ENCODE measurements around the gene MRPL17. TPM values are rescaled to one million over a fixed set of nuclear protein-coding genes. Genes with fewer than 3 reads are reported as not detected.
"Not testable (repeated sequence)": the region's sequence is repeated elsewhere in the genome, so short reads cannot be mapped to it uniquely, and the experiment has no call there.

Gene MRPL17
- total RNA-seq, 1 experiment from 2014 or later, result 75.0 TPM

GRCh38 chr11:6692128-6692527, 9.0 kb upstream of the MRPL17 start:
- DNase-seq (ENCODE audit: low read depth, low spot score) (no peak), ATAC-seq (no peak)
- no peaks in the 10 kb centered on the region for H3K79me2 ChIP-seq (ENCODE audit: insufficient read depth, low read length)
- no TSS peak for BruUV-seq (replicated peaks)
- H4K20me1 ChIP-seq (ENCODE audit: insufficient read depth), result no peaks in the 10 kb centered on the region
- peaks cover 0 to 6% of the 10 kb centered on the region in 2 experiments; a peak in 1 of 4 replicates for H3K9me3 ChIP-seq (ENCODE audit: control insufficient read depth in 1 of 2, insufficient read depth in 1 of 2, low read depth in 1 of 2, low read length in 2 of 2)
- H3K9me2 ChIP-seq (ENCODE audit: insufficient read depth), result no peaks in the 10 kb centered on the region
- peaks cover 0 to 11% of the 10 kb centered on the region in 2 experiments; a peak in 2 of 4 replicates for H3K4me1 ChIP-seq (ENCODE audit: control insufficient read depth in 1 of 2, insufficient read depth in 2 of 2, low read length in 2 of 2)
- ChIA-PET CTCF (no interaction called here), POLR2A (interaction anchor here (0.9 kb wide), 1 partner anchor 9 kb away, joined by 4 read pairs; the partner anchor contains the start of gene MRPL17), RAD21 (ENCODE audit: low non-redundant PET in 1 of 2, low total read pairs in 2 of 2, uncharacterized antibody in 2 of 2, unreplicated experiment in 2 of 2) (no interaction called here)
- no peak overlapping the region for H3K9ac ChIP-seq (ENCODE audit: low read length)
- TF ChIP-seq POLR2AphosphoS5 (IDR thresholded peaks at IDR 0.05; ENCODE audit: low read depth, low read length), result no peak
- TF ChIP-seq FOSL1 (IDR thresholded peaks at IDR 0.05; ENCODE audit: low read depth), result no peak
- no peak for TF ChIP-seq ATF3 (IDR thresholded peaks at IDR 0.05)
- no peak for TF ChIP-seq EZH2phosphoT487 (IDR thresholded peaks at IDR 0.05; ENCODE audit: borderline replicate concordance)
- TF ChIP-seq EZH2 (IDR thresholded peaks at IDR 0.05), result no peak
- TF ChIP-seq ELF1 (IDR thresholded peaks at IDR 0.05; ENCODE audit: borderline replicate concordance, low read depth), result no peak
- no peak for TF ChIP-seq CBX3 (IDR thresholded peaks at IDR 0.05; ENCODE audit: low read depth)
- no peak for TF ChIP-seq POLR2A (IDR thresholded peaks at IDR 0.05; ENCODE audit: borderline replicate concordance, extremely low read depth, insufficient read depth, insufficient read length)
- TF ChIP-seq MAX (IDR thresholded peaks at IDR 0.05), result no peak
- H3K4me3 ChIP-seq (replicated peaks in 1 of 2; ENCODE audit: low read depth in 1 of 2, low read length in 2 of 2), result no peak overlapping the region
- no peaks in the 10 kb centered on the region for H3K36me3 ChIP-seq (ENCODE audit: control insufficient read depth in 1 of 2, insufficient read depth in 2 of 2, low read length in 2 of 2)
- H3K27me3 ChIP-seq (ENCODE audit: insufficient read depth, low read length), result no peaks in the 10 kb centered on the region
- intact Hi-C loops (cut with micrococcal nuclease), result no loop called here
- H3K27ac ChIP-seq (ENCODE audit: low read depth, low read length), result no peak overlapping the region
- no peak overlapping the region for H3K4me2 ChIP-seq (ENCODE audit: low read length)
- H2AFZ ChIP-seq (ENCODE audit: low read depth, low read length, poor library complexity, severe bottlenecking), result no peak overlapping the region

- BruUV-seq (replicated peaks); H3K36me3 ChIP-seq (ENCODE audit: control insufficient read depth in 1 of 2, insufficient read depth in 2 of 2, low read length in 2 of 2); RAD21 ChIA-PET (ENCODE audit: low non-redundant PET in 1 of 2, low total read pairs in 2 of 2, uncharacterized antibody in 2 of 2, unreplicated experiment in 2 of 2); H3K27me3 ChIP-seq (ENCODE audit: insufficient read depth, low read length); POLR2A ChIA-PET; DNase-seq (ENCODE audit: low read depth, low spot score); H4K20me1 ChIP-seq (ENCODE audit: insufficient read depth); intact Hi-C loops (cut with micrococcal nuclease); H3K4me3 ChIP-seq (replicated peaks in 1 of 2; ENCODE audit: low read depth in 1 of 2, low read length in 2 of 2); H3K79me2 ChIP-seq (ENCODE audit: insufficient read depth, low read length); H3K4me2 ChIP-seq (ENCODE audit: low read length); H3K9me2 ChIP-seq (ENCODE audit: insufficient read depth); H3K9ac ChIP-seq (ENCODE audit: low read length); H3K27ac ChIP-seq (ENCODE audit: low read depth, low read length); ATAC-seq; CTCF ChIA-PET; H3K9me3 ChIP-seq (ENCODE audit: control insufficient read depth in 1 of 2, insufficient read depth in 1 of 2, low read depth in 1 of 2, low read length in 2 of 2); H2AFZ ChIP-seq (ENCODE audit: low read depth, low read length, poor library complexity, severe bottlenecking): not testable (repeated sequence)
- peaks cover 0 to 11% of the 10 kb centered on the region in 2 experiments; a peak in 2 of 4 replicates for H3K4me1 ChIP-seq (ENCODE audit: control insufficient read depth in 1 of 2, insufficient read depth in 2 of 2, low read length in 2 of 2)
Measured at GRCh38 chr11:6690431-6691132, 7.4 kb upstream of the MRPL17 start.
